ENCODE data around the gene GAS6.
"Not testable (repeated sequence)": the region's sequence is repeated elsewhere in the genome, so short reads cannot be mapped to it uniquely, and the experiment has no call there.

GAS6 gene

GRCh38 chr13:113837560-113838355, 26.1 kb downstream of the GAS6 start:
- peak; percentile 92 for DNase-seq (ENCODE audit: low read depth)

DNA sequence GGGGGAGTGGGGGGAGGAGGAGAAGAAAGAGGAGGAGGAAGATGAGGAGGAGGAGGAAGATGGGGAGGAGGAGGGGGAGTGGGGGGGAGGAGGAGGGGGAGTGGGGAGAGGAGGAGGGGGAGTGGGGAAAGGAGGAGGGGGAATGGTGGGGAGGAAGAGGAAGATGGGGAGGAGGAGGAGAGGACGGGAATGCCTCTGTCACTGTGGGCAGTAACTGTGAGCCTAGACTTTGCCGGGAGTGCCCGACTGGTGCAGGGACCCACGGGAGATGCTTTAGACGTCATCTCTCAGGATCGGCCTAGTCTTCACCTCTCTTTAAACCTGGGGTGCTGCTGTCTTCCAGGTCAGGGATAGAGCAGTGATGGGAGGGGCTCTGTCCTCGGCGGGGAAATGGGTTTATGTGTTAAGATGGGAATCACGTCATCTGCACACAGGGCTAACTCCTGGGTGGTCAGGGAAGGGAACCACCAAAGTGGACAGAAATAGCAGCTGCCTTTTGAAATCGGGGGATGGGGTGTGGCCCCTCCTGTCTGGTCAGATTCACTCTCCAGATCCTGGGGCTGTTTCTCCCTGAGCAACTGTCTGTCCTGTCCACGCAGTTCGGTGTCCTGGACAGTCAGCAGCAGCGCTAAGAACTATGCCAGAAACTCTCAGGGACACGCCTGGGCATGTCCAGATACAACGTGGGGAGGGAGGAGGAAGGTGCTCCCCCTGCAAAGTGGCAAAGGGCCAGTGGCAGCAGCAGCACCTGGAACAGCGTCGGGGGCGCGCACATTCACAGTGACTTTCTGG, 26.9 kb downstream of the GAS6 start:
- peak; percentile 78 for DNase-seq (ENCODE audit: low read depth)

GRCh38 chr13:113835461-113836270, 28.2 kb downstream of the GAS6 start:
- DNase-seq (ENCODE audit: low read depth), result peak; percentile 54

GRCh38 chr13:113834496-113835200, 29.2 kb downstream of the GAS6 start:
- no peak for DNase-seq (ENCODE audit: low read depth)

DNA sequence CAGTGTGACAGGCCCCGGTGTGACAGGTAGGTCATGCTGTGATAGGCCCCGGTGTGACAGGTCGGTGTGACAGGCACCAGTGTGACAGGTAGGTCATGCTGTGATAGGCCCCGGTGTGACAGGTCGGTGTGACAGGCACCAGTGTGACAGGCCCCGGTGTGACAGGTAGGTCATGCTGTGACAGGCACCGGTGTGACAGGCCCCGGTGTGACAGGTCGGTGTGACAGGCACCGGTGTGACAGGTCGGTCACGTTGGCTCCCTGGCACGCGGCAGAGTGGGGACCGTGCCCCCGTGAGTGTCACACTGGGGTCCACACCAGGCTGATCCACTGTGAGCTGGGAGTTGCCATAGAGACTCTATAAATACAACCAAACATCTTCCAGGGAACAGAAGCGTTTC, 29.9 kb downstream of the GAS6 start:
- not testable (repeated sequence) for DNase-seq (ENCODE audit: low read depth)

GRCh38 chr13:113833111-113833830, 30.6 kb downstream of the GAS6 start:
- no peak for DNase-seq (ENCODE audit: low read depth)

DNA sequence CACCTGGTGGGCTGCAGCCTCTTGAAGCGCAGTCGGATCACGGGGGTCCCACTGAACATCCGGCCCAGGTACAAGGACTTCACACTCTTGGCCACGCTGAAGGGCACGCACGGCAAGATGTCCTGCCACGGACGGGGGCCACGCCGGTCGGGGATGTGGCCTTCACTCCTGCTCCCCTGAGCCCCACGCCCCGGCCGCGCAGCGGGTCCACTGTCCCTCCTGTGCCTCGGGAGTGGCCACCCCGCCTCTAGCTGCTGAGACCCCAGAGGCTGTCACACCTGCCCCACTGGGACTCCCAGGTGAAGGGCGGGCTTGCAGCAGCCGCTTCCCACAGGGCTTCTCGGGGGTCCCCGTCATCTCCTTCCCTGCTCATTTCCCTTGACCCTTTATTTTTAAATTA, 31.2 kb downstream of the GAS6 start:
- DNase-seq (ENCODE audit: low read depth), result no peak

GRCh38 chr13:113832205-113832604, 31.7 kb downstream of the GAS6 start:
- DNase-seq (ENCODE audit: low read depth), result no peak

DNA sequence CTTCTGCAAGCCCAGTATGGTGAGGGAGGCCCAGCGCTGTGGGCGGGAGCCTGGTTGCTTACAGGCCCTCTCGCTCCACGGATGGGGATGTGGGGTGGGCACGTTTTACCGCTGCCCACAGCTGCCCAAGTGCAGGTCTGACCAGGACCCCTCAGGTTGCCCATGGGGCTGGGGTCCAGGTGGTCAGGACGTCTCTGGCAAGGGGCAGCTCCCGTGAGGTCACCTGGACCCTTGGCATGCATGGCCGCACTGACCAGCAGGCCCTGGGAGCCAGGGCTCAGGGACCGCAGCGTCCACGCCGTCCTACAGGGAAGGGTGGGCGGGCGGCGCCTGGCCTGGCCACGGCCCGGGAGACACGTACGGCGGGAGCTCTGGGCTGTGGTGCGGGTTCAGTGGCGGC, 32.8 kb downstream of the GAS6 start:
- no peak for DNase-seq (ENCODE audit: low read depth)

GRCh38 chr13:113830426-113830950, 33.4 kb downstream of the GAS6 start:
- DNase-seq (ENCODE audit: low read depth), result not testable (repeated sequence)

- no peak for DNase-seq (ENCODE audit: low read depth)
These were observed 35.5 kb downstream of the GAS6 start for GRCh38 chr13:113828282-113828825.

- no peak for DNase-seq (ENCODE audit: low read depth)
These were observed 36.9 kb downstream of the GAS6 start for GRCh38 chr13:113827021-113827420.

DNA sequence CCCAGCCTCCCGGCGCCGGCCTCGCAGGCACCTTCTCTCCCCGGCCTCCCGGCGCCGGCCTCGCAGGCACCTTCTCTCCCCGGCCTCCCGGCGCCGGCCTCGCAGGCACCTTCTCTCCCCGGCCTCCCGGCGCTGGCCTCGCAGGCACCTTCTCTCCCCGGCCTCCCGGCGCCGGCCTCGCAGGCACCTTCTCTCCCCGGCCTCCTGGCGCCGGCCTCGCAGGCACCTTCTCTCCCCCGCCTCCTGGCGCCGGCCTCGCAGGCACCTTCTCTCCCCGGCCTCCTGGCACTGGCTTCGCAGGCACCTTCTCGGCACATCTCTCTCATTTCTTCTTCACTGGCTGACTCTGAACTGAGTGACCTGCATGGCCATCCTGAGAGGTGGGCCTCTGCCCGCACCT, 37.4 kb downstream of the GAS6 start:
- not testable (repeated sequence) for DNase-seq (ENCODE audit: low read depth)

- DNase-seq (ENCODE audit: low read depth), result no peak
These were observed 38.0 kb downstream of the GAS6 start for GRCh38 chr13:113825841-113826240.

GRCh38 chr13:113823771-113824170, 40.1 kb downstream of the GAS6 start:
- no peak for DNase-seq (ENCODE audit: low read depth)

- no peak for DNase-seq (ENCODE audit: low read depth)
These were observed 40.7 kb downstream of the GAS6 start for GRCh38 chr13:113822956-113823744.

DNA sequence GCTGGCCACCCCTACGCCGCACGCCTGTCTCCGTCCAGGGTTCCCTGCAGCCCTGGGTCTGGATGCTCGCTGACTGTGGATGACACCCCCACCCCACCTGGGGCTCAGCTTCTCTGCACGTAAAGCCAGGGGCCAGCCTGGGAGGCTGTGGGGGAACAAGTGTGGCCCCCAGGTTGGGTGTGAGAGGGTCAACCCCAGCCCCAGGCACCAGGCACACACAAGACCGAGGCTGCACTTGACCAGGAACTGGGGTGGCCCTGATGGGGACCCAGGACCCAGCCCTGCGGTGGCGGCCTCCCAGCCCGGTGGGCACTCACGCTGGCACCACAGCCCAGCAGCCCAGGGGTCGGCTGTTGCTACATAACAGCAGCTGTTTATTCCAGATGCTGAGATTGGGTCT, 41.6 kb downstream of the GAS6 start:
- DNase-seq (ENCODE audit: low read depth), result no peak

DNA sequence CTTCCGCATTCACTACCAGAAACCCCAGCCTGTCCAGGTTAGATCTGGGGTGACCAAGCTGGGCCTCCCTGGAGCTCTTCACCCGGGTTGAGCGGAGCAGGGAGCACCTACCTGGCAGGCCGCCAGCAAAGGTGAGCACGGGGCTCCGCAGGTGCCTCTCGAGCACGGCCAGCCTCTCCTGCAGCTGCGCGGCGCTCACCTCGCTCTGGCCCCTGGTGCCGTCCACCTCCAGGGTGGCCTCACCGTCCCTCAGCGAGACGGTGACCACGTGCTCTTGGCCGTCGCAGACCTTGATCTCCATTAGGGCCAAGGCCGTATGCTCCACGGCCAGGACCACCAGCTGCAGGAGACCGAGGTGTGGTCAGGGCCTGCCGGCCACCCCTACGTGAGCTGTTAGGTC, 42.0 kb downstream of the GAS6 start:
- DNase-seq (ENCODE audit: low read depth), result no peak

GRCh38 chr13:113820813-113821651, 42.8 kb downstream of the GAS6 start:
- peak; percentile 94 for DNase-seq (ENCODE audit: low read depth)

All from GM04503 (cell line).